Stomach (tissue), 9 donors: ENCODE measurements around the gene THEM4. TPM values are rescaled to one million over a fixed set of nuclear protein-coding genes. Genes with fewer than 3 reads are reported as not detected.
A peak's percentile ranks its signal among the peaks of the same experiment; 100 is the strongest.

ENCODE experiments used
- DNase-seq, 2 donors: peaks; one replicate each; pipeline versions ENCODE4 v3.0.0 to v3.0.0-alpha.2; 2013 to 2019
- H3K27ac ChIP-seq, 5 donors: fragments of 200-600 bp in 4 of 5; sonication (generic) in 4 of 5; one replicate each; pipeline ENCODE4 v1.5.1; 2013 to 2019; ENCODE audit warnings: mild to moderate bottlenecking in 1 of 5, moderate library complexity in 1 of 5
- H3K27me3 ChIP-seq, 3 donors: fragments of 200-600 bp; sonication (generic); one replicate each; pipeline ENCODE4 v1.5.1; 2017 to 2019; ENCODE audit warnings: mixed run types in 1 of 3
- H3K36me3 ChIP-seq, 4 donors: fragments of 200-600 bp; sonication (generic); 1 replicate in 3 of 4; 2 replicates in 1 of 4; pipeline ENCODE4 v1.5.1; 2016 to 2019
- H3K4me1 ChIP-seq, 4 donors: fragments of 200-600 bp; sonication (generic); one replicate each; pipeline ENCODE4 v1.5.1; 2016 to 2019
- H3K4me3 ChIP-seq, 4 donors: fragments of 200-600 bp; sonication (generic) in 3 of 4; one replicate each; pipeline ENCODE4 v1.5.1; 2016 to 2019; ENCODE audit warnings: mild to moderate bottlenecking in 1 of 4
- H3K9me3 ChIP-seq, 4 donors: fragments of 200-600 bp; sonication (generic); one replicate each; pipeline ENCODE4 v1.5.1; 2016 to 2019
- CTCF ChIP-seq, 7 experiments: fragments of 450-650 bp in 4 of 7; fragments of 200-600 bp in 3 of 7; sonication (generic) in 3 of 7; IDR thresholded peaks; one replicate each; pipeline ENCODE4 v1.5.1; 2016 to 2019; ENCODE audit warnings: antibody characterized with exemption in 7 of 7, control low read depth in 2 of 7, mild to moderate bottlenecking in 1 of 7
- EP300 ChIP-seq: sonication (generic); formaldehyde crosslinking; IDR thresholded peaks from one replicate; pipeline ENCODE4 v1.6.1; 2017; ENCODE audit warnings: antibody characterized with exemption
- POLR2A ChIP-seq, 4 donors: fragments of 450-650 bp; IDR thresholded peaks; one replicate each; pipeline ENCODE4 v1.6.1; 2016; ENCODE audit warnings: antibody characterized with exemption in 4 of 4, control low read depth in 2 of 4, mild to moderate bottlenecking in 1 of 4, moderate library complexity in 1 of 4
- POLR2AphosphoS5 ChIP-seq, 3 donors: sonication (generic); formaldehyde crosslinking; IDR thresholded peaks; one replicate each; pipeline ENCODE4 v1.6.1; 2016; ENCODE audit warnings: antibody characterized with exemption in 3 of 3
- WGBS, 5 donors: extraction: QIAGEN DNeasy Blood & Tissue Kit in 3 of 5; methylation state at CpG; one replicate each; pipeline versions ENCODE4 v1.1.5 to v1.1.7; 2013 to 2018; 5-methylcytosine and 5-hydroxymethylcytosine counted together
- intact Hi-C: fragments of 100-400 bp; cut with DNase I; formaldehyde crosslinking; loops from one replicate; pipeline ENCODE4 v1.15.1; 2023; ENCODE audit warnings: low total_unique reads
- polyA plus RNA-seq, 3 donors: library from polyadenylated mRNA; stranded (reverse); fragments of 200-250 nt; gene quantifications; one replicate each; pipeline ENCODE4 v1.2.3, GENCODE V29; 2013
- total RNA-seq, 5 donors: library from RNA; depleted of rRNA; stranded (reverse); fragments of >200 nt; gene quantifications; one replicate each; pipeline versions ENCODE4 v1.1.0 to v1.2.3, GENCODE V29; 2014 to 2016
- donor health status: healthy with polysubstance abuse.
- donor health status: Bipolar disorder and iron deficiency.
- donor health status: healthy.

Gene THEM4
- total and polyA plus RNA-seq, 8 donors: 0.89 to 48.4 (median 11.1) TPM

GRCh38 chr1:151947140-151947539 is 37.8 kb upstream of the THEM4 start:
- no peaks in the 10 kb centered on the region for H3K36me3 ChIP-seq
- no peaks in the 10 kb centered on the region for H3K9me3 ChIP-seq
- DNase-seq: no peak
- WGBS, 5 donors: 68 to 88% (median 75%) methylated on average over 2 of the region's 2 CpGs
- no peak overlapping the region for H3K4me3 ChIP-seq
- H3K27me3 ChIP-seq: no peaks in the 10 kb centered on the region
- H3K27ac ChIP-seq: peak overlapping the region in 2 of 5 donors; percentile 24 to 74
- peaks cover 18 to 32% (median 29%) of the 10 kb centered on the region in 4 donors for H3K4me1 ChIP-seq
- intact Hi-C loops: no loop called here
- no peak for TF ChIP-seq EP300

GRCh38 chr1:151945725-151946722 is 36.7 kb upstream of the THEM4 start:
- H3K4me3 ChIP-seq: no peak overlapping the region
- intact Hi-C loops: no loop called here

GRCh38 chr1:151944857-151945575 is 35.7 kb upstream of the THEM4 start:
- TF ChIP-seq POLR2AphosphoS5 (IDR thresholded peaks at IDR 0.05) (no peak), EP300 (no peak), POLR2A (IDR thresholded peaks at IDR 0.05) (no peak), CTCF (IDR thresholded peaks at IDR 0.05) (no peak)

More at GRCh38 chr1:151945725-151946722, 36.7 kb upstream of the THEM4 start:
- 36 to 44% (median 41%) methylated on average over 10 of the region's 10 CpGs for WGBS, 5 donors
- DNase-seq: peak; percentile 73 to 92
- Histone ChIP-seq H3K4me1 (peaks cover 18 to 41% (median 33%) of the 10 kb centered on the region in 4 donors), H3K27ac (peak overlapping the region in 4 of 5 donors; percentile 29 to 74 (median 59)), H3K36me3 (no peaks in the 10 kb centered on the region), H3K27me3 (no peaks in the 10 kb centered on the region), H3K9me3 (no peaks in the 10 kb centered on the region)
- TF ChIP-seq POLR2A (IDR thresholded peaks at IDR 0.05) (no peak), POLR2AphosphoS5 (IDR thresholded peaks at IDR 0.05) (peak in 2 of 3 donors; percentile 8 to 66), EP300 (no peak)

GRCh38 chr1:151944126-151944856 is 35.0 kb upstream of the THEM4 start:
- TF ChIP-seq POLR2AphosphoS5 (IDR thresholded peaks at IDR 0.05) (peak in 1 of 3 donors; percentile 32), CTCF (IDR thresholded peaks at IDR 0.05) (no peak)
- peaks cover 18 to 46% (median 34%) of the 10 kb centered on the region in 4 donors for H3K4me1 ChIP-seq
- H3K9me3 ChIP-seq: no peaks in the 10 kb centered on the region
- no peaks in the 10 kb centered on the region for H3K27me3 ChIP-seq
- intact Hi-C loops: no loop called here
- no peak overlapping the region for H3K4me3 ChIP-seq
- no peak for DNase-seq
- no peaks in the 10 kb centered on the region for H3K36me3 ChIP-seq
- peak overlapping the region in 4 of 5 donors; percentile 21 to 74 (median 59) for H3K27ac ChIP-seq
- 29 to 43% (median 38%) methylated on average over 7 of the region's 7 CpGs for WGBS, 5 donors

More at GRCh38 chr1:151944857-151945575, 35.7 kb upstream of the THEM4 start:
- H3K27ac ChIP-seq: peak overlapping the region in 4 of 5 donors; percentile 29 to 74 (median 59)
- no peaks in the 10 kb centered on the region for H3K36me3 ChIP-seq
- no peaks in the 10 kb centered on the region for H3K9me3 ChIP-seq
- H3K4me1 ChIP-seq: peaks cover 18 to 46% (median 34%) of the 10 kb centered on the region in 4 donors
- 58 to 70% (median 61%) methylated on average over 3 of the region's 3 CpGs for WGBS, 5 donors
- intact Hi-C loops: no loop called here
- H3K27me3 ChIP-seq: no peaks in the 10 kb centered on the region
- DNase-seq: no peak
- no peak overlapping the region for H3K4me3 ChIP-seq

- WGBS, 5 donors: 92 to 96% (median 93%) methylated on average over 1 of the region's 1 CpG
Observed at GRCh38 chr1:151943591-151943990, 34.3 kb upstream of the THEM4 start.

More at GRCh38 chr1:151943591-151943990, 34.3 kb upstream of the THEM4 start:
- intact Hi-C loops: no loop called here
- TF ChIP-seq CTCF (IDR thresholded peaks at IDR 0.05) (no peak), POLR2A (IDR thresholded peaks at IDR 0.05) (no peak), POLR2AphosphoS5 (IDR thresholded peaks at IDR 0.05) (no peak), EP300 (no peak)
- no peaks in the 10 kb centered on the region for H3K36me3 ChIP-seq
- H3K27me3 ChIP-seq: no peaks in the 10 kb centered on the region
- H3K4me1 ChIP-seq: peaks cover 18 to 46% (median 34%) of the 10 kb centered on the region in 4 donors
- no peak overlapping the region for H3K4me3 ChIP-seq
- DNase-seq: no peak
- peak overlapping the region in 3 of 5 donors; percentile 46 to 74 (median 72) for H3K27ac ChIP-seq
- no peaks in the 10 kb centered on the region for H3K9me3 ChIP-seq
